ENCODE data around the gene PIK3R3.

DNA sequence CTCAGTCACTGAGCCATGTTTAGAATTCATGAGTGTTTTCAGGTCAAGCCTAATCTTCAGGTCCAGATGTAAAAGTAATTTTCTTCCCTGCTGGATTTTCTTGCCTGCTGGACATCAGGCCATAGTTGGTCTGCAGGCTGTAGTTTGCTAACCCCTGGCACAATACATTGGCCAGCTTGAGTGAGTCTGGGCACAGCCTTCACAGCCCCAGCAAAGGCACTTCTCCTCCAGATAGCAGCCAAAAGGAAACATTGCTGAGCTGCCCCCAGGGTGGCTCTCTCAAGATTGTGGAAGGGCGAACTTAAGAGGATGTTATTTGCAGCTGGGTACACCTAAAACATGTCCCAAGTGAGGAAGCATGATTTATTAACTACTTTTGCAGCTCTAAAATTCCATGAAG is 126.8 kb downstream of the PIK3R3 start:
- TF ChIP-seq, protein P1, sequence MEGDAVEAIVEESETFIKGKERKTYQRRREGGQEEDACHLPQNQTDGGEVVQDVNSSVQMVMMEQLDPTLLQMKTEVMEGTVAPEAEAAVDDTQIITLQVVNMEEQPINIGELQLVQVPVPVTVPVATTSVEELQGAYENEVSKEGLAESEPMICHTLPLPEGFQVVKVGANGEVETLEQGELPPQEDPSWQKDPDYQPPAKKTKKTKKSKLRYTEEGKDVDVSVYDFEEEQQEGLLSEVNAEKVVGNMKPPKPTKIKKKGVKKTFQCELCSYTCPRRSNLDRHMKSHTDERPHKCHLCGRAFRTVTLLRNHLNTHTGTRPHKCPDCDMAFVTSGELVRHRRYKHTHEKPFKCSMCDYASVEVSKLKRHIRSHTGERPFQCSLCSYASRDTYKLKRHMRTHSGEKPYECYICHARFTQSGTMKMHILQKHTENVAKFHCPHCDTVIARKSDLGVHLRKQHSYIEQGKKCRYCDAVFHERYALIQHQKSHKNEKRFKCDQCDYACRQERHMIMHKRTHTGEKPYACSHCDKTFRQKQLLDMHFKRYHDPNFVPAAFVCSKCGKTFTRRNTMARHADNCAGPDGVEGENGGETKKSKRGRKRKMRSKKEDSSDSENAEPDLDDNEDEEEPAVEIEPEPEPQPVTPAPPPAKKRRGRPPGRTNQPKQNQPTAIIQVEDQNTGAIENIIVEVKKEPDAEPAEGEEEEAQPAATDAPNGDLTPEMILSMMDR (IDR thresholded peaks at IDR 0.05 in 2 of 3, conservative IDR thresholded peaks at IDR 0.05 in 1 of 3; ENCODE audit: borderline replicate concordance in 1 of 3, insufficient read depth in 1 of 3, low read depth in 2 of 3, low read length in 2 of 3) = no peak
- TF ChIP-seq POLR2AphosphoS5 (IDR thresholded peaks at IDR 0.05; ENCODE audit: low read depth, low read length) (no peak), RAD21 (IDR thresholded peaks at IDR 0.05; ENCODE audit: low read depth) (no peak), EZH2 (IDR thresholded peaks at IDR 0.05) (no peak), POLR2A (IDR thresholded peaks at IDR 0.05; ENCODE audit: borderline replicate concordance, extremely low read depth, insufficient read depth, insufficient read length) (no peak), ZNF274 (IDR thresholded peaks at IDR 0.05; ENCODE audit: low read depth, low read length) (no peak), SIN3A (IDR thresholded peaks at IDR 0.05; ENCODE audit: low read depth) (no peak)
- TF ChIP-seq, protein P2, sequence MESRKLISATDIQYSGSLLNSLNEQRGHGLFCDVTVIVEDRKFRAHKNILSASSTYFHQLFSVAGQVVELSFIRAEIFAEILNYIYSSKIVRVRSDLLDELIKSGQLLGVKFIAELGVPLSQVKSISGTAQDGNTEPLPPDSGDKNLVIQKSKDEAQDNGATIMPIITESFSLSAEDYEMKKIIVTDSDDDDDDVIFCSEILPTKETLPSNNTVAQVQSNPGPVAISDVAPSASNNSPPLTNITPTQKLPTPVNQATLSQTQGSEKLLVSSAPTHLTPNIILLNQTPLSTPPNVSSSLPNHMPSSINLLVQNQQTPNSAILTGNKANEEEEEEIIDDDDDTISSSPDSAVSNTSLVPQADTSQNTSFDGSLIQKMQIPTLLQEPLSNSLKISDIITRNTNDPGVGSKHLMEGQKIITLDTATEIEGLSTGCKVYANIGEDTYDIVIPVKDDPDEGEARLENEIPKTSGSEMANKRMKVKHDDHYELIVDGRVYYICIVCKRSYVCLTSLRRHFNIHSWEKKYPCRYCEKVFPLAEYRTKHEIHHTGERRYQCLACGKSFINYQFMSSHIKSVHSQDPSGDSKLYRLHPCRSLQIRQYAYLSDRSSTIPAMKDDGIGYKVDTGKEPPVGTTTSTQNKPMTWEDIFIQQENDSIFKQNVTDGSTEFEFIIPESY (IDR thresholded peaks at IDR 0.05; ENCODE audit: extremely low read depth, insufficient replicate concordance, low read length) = no peak
- TF ChIP-seq, protein P3, sequence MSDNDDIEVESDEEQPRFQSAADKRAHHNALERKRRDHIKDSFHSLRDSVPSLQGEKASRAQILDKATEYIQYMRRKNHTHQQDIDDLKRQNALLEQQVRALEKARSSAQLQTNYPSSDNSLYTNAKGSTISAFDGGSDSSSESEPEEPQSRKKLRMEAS (IDR thresholded peaks at IDR 0.05) = no peak
